ENCODE measurements around the gene SMAD5. TPM values are rescaled to one million over a fixed set of nuclear protein-coding genes. Genes with fewer than 3 reads are reported as not detected.

SMAD5 gene
- total and polyA plus RNA-seq, 2 of the 8 experiments (the other 6 are each of a cell fraction or from before 2014, with no cell fraction given): 30.2 to 60.5 TPM

GRCh38 chr5:136205941-136206340 lies 73.3 kb downstream of the SMAD5 start (continued):
- TF ChIP-seq SIN3A (conservative IDR thresholded peaks at IDR 0.05 in 1 of 2, IDR thresholded peaks at IDR 0.05 in 1 of 2; ENCODE audit: low read depth in 1 of 2, low read length in 2 of 2): no peak

All from H1 (cell line).